ENCODE data around the gene ROBO1.

Gene ROBO1

GRCh38 chr3:78860567-78860966 lies 907.2 kb downstream of the ROBO1 start:
- no peak for DNase-seq

GRCh38 chr3:78858910-78859309 lies 908.9 kb downstream of the ROBO1 start:
- DNase-seq, result no peak

GRCh38 chr3:78858174-78858573 lies 909.6 kb downstream of the ROBO1 start:
- DNase-seq, result no peak

- DNase-seq, result no peak
Measured at GRCh38 chr3:78857494-78858111, 910.2 kb downstream of the ROBO1 start.

- DNase-seq, result no peak
Measured at GRCh38 chr3:78856164-78856563, 911.6 kb downstream of the ROBO1 start.

- DNase-seq, result no peak
Measured at GRCh38 chr3:78855190-78855589, 912.6 kb downstream of the ROBO1 start.

- no peak for DNase-seq
Measured at GRCh38 chr3:78848392-78849288, 919.2 kb downstream of the ROBO1 start.

GRCh38 chr3:78847603-78848002 lies 920.2 kb downstream of the ROBO1 start:
- no peak for DNase-seq

- no peak for DNase-seq
Measured at GRCh38 chr3:78847203-78847602, 920.6 kb downstream of the ROBO1 start.

- no peak for DNase-seq
Measured at GRCh38 chr3:78846718-78847117, 921.1 kb downstream of the ROBO1 start.

GRCh38 chr3:78845605-78846004 lies 922.2 kb downstream of the ROBO1 start:
- DNase-seq, result no peak

- DNase-seq, result no peak
Measured at GRCh38 chr3:78844307-78844706, 923.5 kb downstream of the ROBO1 start.

- no peak for DNase-seq
Measured at GRCh38 chr3:78839693-78840092, 928.1 kb downstream of the ROBO1 start.

GRCh38 chr3:78838362-78838761 lies 929.4 kb downstream of the ROBO1 start:
- no peak for DNase-seq

- DNase-seq, result no peak
Measured at GRCh38 chr3:78834910-78835309, 932.9 kb downstream of the ROBO1 start.

- DNase-seq, result no peak
Measured at GRCh38 chr3:78832785-78833204, 935.0 kb downstream of the ROBO1 start.

GRCh38 chr3:78831446-78831972 lies 936.3 kb downstream of the ROBO1 start:
- DNase-seq, result no peak

- DNase-seq, result no peak
Measured at GRCh38 chr3:78830470-78830869, 937.3 kb downstream of the ROBO1 start.

- no peak for DNase-seq
Measured at GRCh38 chr3:78827618-78828017, 940.2 kb downstream of the ROBO1 start.

- DNase-seq, result no peak
Measured at GRCh38 chr3:78825858-78826215, 942.0 kb downstream of the ROBO1 start.

GRCh38 chr3:78825118-78825857 lies 942.5 kb downstream of the ROBO1 start:
- no peak for DNase-seq

GRCh38 chr3:78823859-78824258 lies 943.9 kb downstream of the ROBO1 start:
- no peak for DNase-seq

- no peak for DNase-seq
Measured at GRCh38 chr3:78823434-78823833, 944.4 kb downstream of the ROBO1 start.

GRCh38 chr3:78822726-78823125 lies 945.1 kb downstream of the ROBO1 start:
- no peak for DNase-seq
